HepG2 (cell line): Measurements from ENCODE around the gene SS18L1. TPM values are rescaled to one million over a fixed set of nuclear protein-coding genes. Genes with fewer than 3 reads are reported as not detected.

ENCODE experiments used
- ASH2L ChIP-seq: fragments of 300-600, 200-600 bp; sonication (generic); IDR thresholded peaks from 2 replicates; pipeline ENCODE4 v1.7.0; 2017; ENCODE audit warnings: low read depth, mild to moderate bottlenecking, moderate library complexity, mixed read lengths, low read length; ENCODE audit not compliant: insufficient read length
- ELF3 ChIP-seq: IDR thresholded peaks from 2 replicates; pipeline ENCODE4 v1.6.1; 2016; ENCODE audit warnings: missing genetic modification reagents, missing compliant biosample characterization
- ETV5 ChIP-seq: IDR thresholded peaks from 2 replicates; pipeline ENCODE4 v1.6.1; 2018; ENCODE audit warnings: missing biosample characterization, missing genetic modification reagents, inconsistent platforms, borderline replicate concordance
- GATA4 ChIP-seq: sonication (generic); IDR thresholded peaks from 2 replicates; pipeline ENCODE4 v1.6.1; 2016; ENCODE audit warnings: antibody characterized with exemption, low read depth, borderline replicate concordance
- GATAD1 ChIP-seq: IDR thresholded peaks from 2 replicates; pipeline ENCODE4 v1.6.1; 2016; ENCODE audit warnings: missing genetic modification reagents, missing compliant biosample characterization
- HIVEP1 ChIP-seq: sonication (generic); formaldehyde crosslinking; IDR thresholded peaks from 2 replicates; pipeline ENCODE4 v1.4.0; 2020; ENCODE audit warnings: mild to moderate bottlenecking, missing genetic modification reagents
- KMT2A ChIP-seq: sonication (generic); formaldehyde crosslinking; IDR thresholded peaks from 2 replicates; pipeline ENCODE4 v1.4.0; 2020; ENCODE audit warnings: missing genetic modification reagents
- MYNN ChIP-seq: sonication (generic); formaldehyde crosslinking; IDR thresholded peaks from 2 replicates; pipeline ENCODE4 v1.4.0; 2020; ENCODE audit warnings: mild to moderate bottlenecking, low read depth, missing genetic modification reagents
- RFXAP ChIP-seq: sonication (generic); formaldehyde crosslinking; IDR thresholded peaks from 2 replicates; pipeline ENCODE4 v1.4.0; 2020; ENCODE audit warnings: missing genetic modification reagents, borderline replicate concordance
- SIN3A ChIP-seq: IDR thresholded peaks from 2 replicates; pipeline ENCODE4 v1.6.1; 2011; ENCODE audit warnings: low read depth, mild to moderate bottlenecking, control low read depth, low read length, borderline replicate concordance
- SNAPC2 ChIP-seq: sonication (generic); formaldehyde crosslinking; IDR thresholded peaks from 2 replicates; pipeline ENCODE4 v1.8.1; 2022; ENCODE audit warnings: mild to moderate bottlenecking, missing genetic modification reagents
- SNRNP70 ChIP-seq: fragments of 200-400 bp; formaldehyde crosslinking; IDR thresholded peaks from 2 replicates; pipeline ENCODE4 v1.6.1; 2017; ENCODE audit warnings: mild to moderate bottlenecking, low read depth, low read length, moderate library complexity
- TAF1 ChIP-seq: sonication (generic); formaldehyde crosslinking; IDR thresholded peaks from 2 replicates; pipeline ENCODE4 v1.4.0; 2020; ENCODE audit warnings: missing genetic modification reagents
- ZFP37 ChIP-seq: sonication (generic); formaldehyde crosslinking; IDR thresholded peaks from 2 replicates; pipeline ENCODE4 v1.4.0; 2020; ENCODE audit warnings: missing genetic modification reagents, borderline replicate concordance
- ZNF235 ChIP-seq: sonication (generic); formaldehyde crosslinking; IDR thresholded peaks from 2 replicates; pipeline ENCODE4 v1.8.1; 2023; ENCODE audit warnings: mild to moderate bottlenecking, missing genetic modification reagents, borderline replicate concordance
- ZNF253 ChIP-seq: sonication (generic); formaldehyde crosslinking; IDR thresholded peaks from 2 replicates; pipeline ENCODE4 v1.8.0; 2022; ENCODE audit warnings: mild to moderate bottlenecking, missing genetic modification reagents, borderline replicate concordance
- ZNF263 ChIP-seq: sonication (generic); formaldehyde crosslinking; IDR thresholded peaks from 2 replicates; pipeline ENCODE4 v1.4.0; 2020; ENCODE audit warnings: missing genetic modification reagents
- ZNF335 ChIP-seq: sonication (generic); formaldehyde crosslinking; IDR thresholded peaks from 2 replicates; pipeline ENCODE4 v1.4.0; 2020; ENCODE audit warnings: missing genetic modification reagents
- ZNF510 ChIP-seq: sonication (generic); formaldehyde crosslinking; IDR thresholded peaks from 2 replicates; pipeline ENCODE4 v1.4.0; 2020; ENCODE audit warnings: low read depth, mild to moderate bottlenecking, missing genetic modification reagents
- ZNF749 ChIP-seq: sonication (generic); formaldehyde crosslinking; IDR thresholded peaks from 2 replicates; pipeline ENCODE4 v1.8.0; 2022; ENCODE audit warnings: mild to moderate bottlenecking, missing genetic modification reagents, moderate library complexity, borderline replicate concordance
- ZNF782 ChIP-seq: sonication (generic); formaldehyde crosslinking; IDR thresholded peaks from 2 replicates; pipeline ENCODE4 v1.4.0; 2020; ENCODE audit warnings: missing genetic modification reagents, mild to moderate bottlenecking, borderline replicate concordance
- ZSCAN12 ChIP-seq: sonication (generic); formaldehyde crosslinking; IDR thresholded peaks from 2 replicates; pipeline ENCODE4 v1.9.0; 2021; ENCODE audit warnings: mild to moderate bottlenecking, missing genetic modification reagents
- polyA plus RNA-seq, 8 experiments: library from polyadenylated mRNA; depleted of rRNA in 3 of 8; stranded (reverse) in 7 of 8; unstranded in 1 of 8; fragments of >200 nt; fragmentation: Illumina TruSeq in 4 of 8; extraction: Trizol in 4 of 8; gene quantifications; 2 replicates each; pipeline versions ENCODE4 v1.2.1 to v1.2.3, GENCODE V29; 2011 to 2016; ENCODE audit warnings: low read depth in 4 of 8, missing spikeins in 1 of 8, mixed read lengths in 1 of 8; ENCODE audit not compliant: insufficient read depth in 1 of 8
- total RNA-seq, 5 experiments: library from RNA; depleted of rRNA; stranded (reverse); fragments of >200 nt; fragmentation: Illumina TruSeq; extraction: Trizol; gene quantifications; 2 replicates each; pipeline ENCODE4 v1.2.3, GENCODE V29; 2016; ENCODE audit warnings: low read depth in 1 of 5
- TF ChIP-seq, protein P1 (sequence below): sonication (generic); formaldehyde crosslinking; IDR thresholded peaks from 2 replicates; pipeline ENCODE4 v1.8.0; 2022; ENCODE audit warnings: mild to moderate bottlenecking, missing genetic modification reagents
- TF ChIP-seq, protein P2 (sequence below): sonication (generic); formaldehyde crosslinking; IDR thresholded peaks from 2 replicates; pipeline ENCODE4 v1.5.0; 2020; ENCODE audit warnings: missing genetic modification reagents
- TF ChIP-seq, protein P3 (sequence below): sonication (generic); formaldehyde crosslinking; IDR thresholded peaks from 2 replicates; pipeline ENCODE4 v1.9.0; 2022; ENCODE audit warnings: low read depth, missing genetic modification reagents

The SS18L1 gene
- total and polyA plus RNA-seq, 2 of the 13 experiments (the other 11 are each of a cell fraction or from before 2014, with no cell fraction given): 17.8 to 27.6 TPM

GRCh38 chr20:62143081-62143956, at the start of gene SS18L1, which contains the start of gene PSMA7 (continued):
- TF ChIP-seq, protein P1, sequence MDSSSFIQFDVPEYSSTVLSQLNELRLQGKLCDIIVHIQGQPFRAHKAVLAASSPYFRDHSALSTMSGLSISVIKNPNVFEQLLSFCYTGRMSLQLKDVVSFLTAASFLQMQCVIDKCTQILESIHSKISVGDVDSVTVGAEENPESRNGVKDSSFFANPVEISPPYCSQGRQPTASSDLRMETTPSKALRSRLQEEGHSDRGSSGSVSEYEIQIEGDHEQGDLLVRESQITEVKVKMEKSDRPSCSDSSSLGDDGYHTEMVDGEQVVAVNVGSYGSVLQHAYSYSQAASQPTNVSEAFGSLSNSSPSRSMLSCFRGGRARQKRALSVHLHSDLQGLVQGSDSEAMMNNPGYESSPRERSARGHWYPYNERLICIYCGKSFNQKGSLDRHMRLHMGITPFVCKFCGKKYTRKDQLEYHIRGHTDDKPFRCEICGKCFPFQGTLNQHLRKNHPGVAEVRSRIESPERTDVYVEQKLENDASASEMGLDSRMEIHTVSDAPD (CRISPR knock-in tag): no peak
- TF ChIP-seq ZNF749 (CRISPR knock-in tag): peak; percentile 94
- peak; percentile 79; the same call in 1 of the 2 replicates for TF ChIP-seq RFXAP (CRISPR knock-in tag)
- TF ChIP-seq HIVEP1 (CRISPR knock-in tag): no peak
- TF ChIP-seq KMT2A (CRISPR knock-in tag): peak; percentile 83
- no peak for TF ChIP-seq ZNF235
- TF ChIP-seq ASH2L: peak; percentile 61
- no peak for TF ChIP-seq SNAPC2 (CRISPR knock-in tag)
- TF ChIP-seq ETV5 (CRISPR knock-in tag): peak; percentile 81
- peak; percentile 34 for TF ChIP-seq ZNF263 (CRISPR knock-in tag)
- no peak for TF ChIP-seq ZFP37
- TF ChIP-seq MYNN (CRISPR knock-in tag): 0 out of 2 replicates have a peak, but pooled peaks have one; percentile 76
- TF ChIP-seq GATAD1 (CRISPR knock-in tag): peak; percentile 64; the same call in 1 of the 2 replicates
- peak; percentile 34 for TF ChIP-seq GATA4
- peak; percentile 66 for TF ChIP-seq ELF3 (CRISPR knock-in tag)
- TF ChIP-seq ZSCAN12 (CRISPR knock-in tag): no peak
- TF ChIP-seq ZNF510 (CRISPR knock-in tag): no peak; the same call in 1 of the 2 replicates
- TF ChIP-seq, protein P2, sequence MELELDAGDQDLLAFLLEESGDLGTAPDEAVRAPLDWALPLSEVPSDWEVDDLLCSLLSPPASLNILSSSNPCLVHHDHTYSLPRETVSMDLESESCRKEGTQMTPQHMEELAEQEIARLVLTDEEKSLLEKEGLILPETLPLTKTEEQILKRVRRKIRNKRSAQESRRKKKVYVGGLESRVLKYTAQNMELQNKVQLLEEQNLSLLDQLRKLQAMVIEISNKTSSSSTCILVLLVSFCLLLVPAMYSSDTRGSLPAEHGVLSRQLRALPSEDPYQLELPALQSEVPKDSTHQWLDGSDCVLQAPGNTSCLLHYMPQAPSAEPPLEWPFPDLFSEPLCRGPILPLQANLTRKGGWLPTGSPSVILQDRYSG (CRISPR knock-in tag): no peak
- TF ChIP-seq TAF1 (CRISPR knock-in tag): peak; percentile 92
- TF ChIP-seq, protein P3, sequence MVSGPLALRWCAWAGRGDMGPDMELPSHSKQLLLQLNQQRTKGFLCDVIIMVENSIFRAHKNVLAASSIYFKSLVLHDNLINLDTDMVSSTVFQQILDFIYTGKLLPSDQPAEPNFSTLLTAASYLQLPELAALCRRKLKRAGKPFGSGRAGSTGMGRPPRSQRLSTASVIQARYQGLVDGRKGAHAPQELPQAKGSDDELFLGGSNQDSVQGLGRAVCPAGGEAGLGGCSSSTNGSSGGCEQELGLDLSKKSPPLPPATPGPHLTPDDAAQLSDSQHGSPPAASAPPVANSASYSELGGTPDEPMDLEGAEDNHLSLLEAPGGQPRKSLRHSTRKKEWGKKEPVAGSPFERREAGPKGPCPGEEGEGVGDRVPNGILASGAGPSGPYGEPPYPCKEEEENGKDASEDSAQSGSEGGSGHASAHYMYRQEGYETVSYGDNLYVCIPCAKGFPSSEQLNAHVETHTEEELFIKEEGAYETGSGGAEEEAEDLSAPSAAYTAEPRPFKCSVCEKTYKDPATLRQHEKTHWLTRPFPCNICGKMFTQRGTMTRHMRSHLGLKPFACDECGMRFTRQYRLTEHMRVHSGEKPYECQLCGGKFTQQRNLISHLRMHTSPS (CRISPR knock-in tag): no peak
- TF ChIP-seq SNRNP70: no peak
- no peak for TF ChIP-seq ZNF253 (CRISPR knock-in tag)
- peak; percentile 39 for TF ChIP-seq SIN3A
- peak; percentile 88; the same call in 1 of the 2 replicates for TF ChIP-seq ZNF782 (CRISPR knock-in tag)
- TF ChIP-seq ZNF335 (CRISPR knock-in tag): no peak; the same call in 1 of the 2 replicates
